ENCODE measurements around the gene MAK.
"Not testable (repeated sequence)": the region's sequence is repeated elsewhere in the genome, so short reads cannot be mapped to it uniquely, and the experiment has no call there.

MAK gene

GRCh38 chr6:10837995-10838793 lies at the start of gene MAK:
Gene MAK (minus strand): TSS chr6:10838539. CDS start chr6:10830648, 7,891 bp downstream.
- FAIRE-seq: no peak

GRCh38 chr6:10886691-10887502 lies 48.6 kb upstream of the MAK start, which contains the start of gene SYCP2L:
Gene SYCP2L (plus strand): TSS chr6:10887052. CDS start chr6:10887127, 75 bp downstream.
- no peak for FAIRE-seq

DNA sequence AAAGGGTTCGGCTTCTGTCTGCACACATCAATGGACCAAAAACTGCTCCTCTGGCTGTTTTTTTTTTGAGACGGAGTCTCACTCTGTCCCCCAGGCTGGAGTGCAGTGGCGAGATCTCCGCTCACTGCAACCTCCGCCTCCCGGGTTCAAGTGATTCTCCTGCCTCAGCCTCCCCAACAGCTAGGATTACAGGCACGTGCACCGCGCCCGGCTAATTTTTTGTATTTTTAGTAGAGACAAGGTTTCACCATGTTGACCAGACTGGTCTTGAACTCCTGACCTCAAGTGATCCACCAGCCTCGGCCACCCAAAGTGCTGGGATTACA lies 48.0 kb upstream of the MAK start:
- not testable (repeated sequence) for FAIRE-seq

GRCh38 chr6:10884245-10884972 lies 46.1 kb upstream of the MAK start:
- no peak for FAIRE-seq

DNA sequence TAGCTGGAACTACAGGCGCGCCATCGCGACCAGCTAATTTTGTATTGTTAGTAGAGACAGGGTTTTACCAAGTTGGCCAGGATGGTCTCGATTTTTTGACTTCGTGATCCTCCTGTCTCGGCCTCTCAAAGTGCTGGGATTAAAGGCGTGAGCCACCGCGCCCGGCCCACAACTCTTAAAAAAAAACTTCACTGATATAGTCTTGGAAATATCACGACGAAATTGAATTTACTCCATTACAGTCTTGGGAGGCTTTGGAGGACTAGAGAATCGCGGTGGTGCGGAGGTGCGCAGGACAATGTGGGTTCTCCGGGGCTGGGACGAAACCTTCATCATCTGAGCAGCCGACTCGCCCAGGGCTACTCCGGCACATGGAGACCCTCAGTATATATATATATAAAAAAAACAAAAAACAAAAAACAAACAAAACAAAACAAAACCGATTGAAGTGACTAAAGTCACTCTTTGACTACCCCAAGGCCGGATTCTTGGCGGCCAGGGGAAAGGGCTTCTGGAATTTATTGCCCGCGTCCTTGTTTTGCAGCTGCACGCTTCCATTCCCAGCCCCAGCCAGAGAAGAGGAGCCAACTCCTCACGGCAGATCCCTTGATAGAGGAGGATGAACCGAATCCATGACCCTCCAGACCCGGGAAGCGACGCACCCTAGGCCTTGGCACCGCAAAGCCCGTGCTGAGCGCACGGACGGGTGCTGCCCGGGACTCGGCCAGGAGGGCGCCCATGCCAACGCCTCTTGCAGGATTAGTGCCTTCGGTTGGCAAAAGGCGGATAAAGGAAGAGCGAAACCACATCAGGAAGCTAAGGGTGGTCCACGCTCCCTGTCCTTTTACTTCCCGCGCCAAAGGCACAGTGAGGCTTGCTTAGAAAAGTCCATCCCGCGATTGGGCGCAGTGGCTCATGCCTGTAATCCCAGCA lies 45.2 kb upstream of the MAK start:
- no peak for FAIRE-seq

DNA sequence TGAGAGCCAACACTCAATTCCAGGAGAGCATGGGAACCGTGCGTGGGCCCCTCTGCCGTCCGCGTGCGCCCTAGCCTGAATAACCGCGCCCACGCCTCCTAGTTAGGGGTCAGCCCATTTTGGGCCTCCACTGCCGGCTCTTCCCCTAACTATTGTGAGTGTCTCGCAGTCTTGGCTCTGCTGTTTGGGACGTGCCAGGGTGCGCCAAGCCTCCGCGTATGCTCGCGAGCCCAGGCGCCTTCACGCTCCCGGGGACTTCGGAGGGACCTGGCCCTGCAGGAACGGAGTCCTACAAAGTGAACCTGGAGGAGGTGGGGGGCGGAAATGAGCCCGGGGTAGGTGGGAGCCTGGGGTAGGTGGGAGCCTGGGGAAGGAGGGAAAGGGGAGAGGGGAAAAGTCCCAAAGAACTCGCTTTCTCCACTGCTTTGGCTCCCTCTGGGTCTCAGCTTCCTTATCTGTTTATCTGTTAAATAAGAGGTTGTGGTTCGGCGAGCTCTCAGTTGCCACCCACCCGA lies 44.4 kb upstream of the MAK start:
- FAIRE-seq: no peak

DNA sequence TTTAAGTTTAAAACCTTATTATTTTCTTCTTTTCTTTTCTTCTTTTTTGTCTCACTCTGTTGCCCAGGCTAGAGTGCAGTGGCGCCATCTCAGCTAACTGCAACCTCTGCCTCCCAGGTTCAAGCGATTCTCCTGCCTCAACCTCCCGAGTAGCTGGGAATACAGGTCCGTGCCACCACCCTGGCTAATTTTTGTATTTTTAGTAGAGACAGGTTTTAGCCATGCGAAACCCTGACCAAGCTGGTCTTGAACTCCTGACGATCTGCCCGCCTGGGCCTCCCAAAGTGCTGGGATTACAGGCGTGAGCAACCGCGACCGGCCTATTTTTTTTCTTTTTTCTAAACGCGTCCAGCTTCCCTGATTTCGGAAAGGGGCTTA lies 43.9 kb upstream of the MAK start:
- FAIRE-seq: not testable (repeated sequence)

GRCh38 chr6:10880366-10880765 lies 42.0 kb upstream of the MAK start:
- FAIRE-seq: no peak

- FAIRE-seq: no peak
These were observed 39.5 kb upstream of the MAK start for GRCh38 chr6:10877871-10878270.

- FAIRE-seq: no peak
These were observed 38.7 kb upstream of the MAK start for GRCh38 chr6:10877012-10877411.

DNA sequence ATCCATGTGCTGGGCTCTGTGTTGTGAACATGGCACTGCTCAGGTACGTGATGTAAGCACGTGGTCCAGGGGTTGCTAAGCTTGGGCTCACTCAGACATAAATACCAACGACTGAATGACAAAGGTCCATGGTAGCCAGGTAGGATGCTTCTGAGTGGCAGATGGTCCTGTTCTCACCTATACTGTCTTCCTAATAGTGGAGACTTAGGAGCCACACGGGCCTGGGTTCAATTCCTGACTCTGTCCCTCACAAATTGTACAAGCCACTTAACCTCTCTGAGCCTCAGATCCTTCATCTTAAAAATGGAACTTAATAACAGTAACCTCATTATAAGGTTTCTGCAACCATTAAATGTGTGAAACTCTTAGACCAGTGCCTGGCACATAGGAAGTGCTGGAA lies 36.7 kb upstream of the MAK start:
- no peak for FAIRE-seq

GRCh38 chr6:10874207-10874606 lies 35.9 kb upstream of the MAK start:
- FAIRE-seq: no peak

GRCh38 chr6:10873374-10873773 lies 35.0 kb upstream of the MAK start:
- FAIRE-seq: no peak

DNA sequence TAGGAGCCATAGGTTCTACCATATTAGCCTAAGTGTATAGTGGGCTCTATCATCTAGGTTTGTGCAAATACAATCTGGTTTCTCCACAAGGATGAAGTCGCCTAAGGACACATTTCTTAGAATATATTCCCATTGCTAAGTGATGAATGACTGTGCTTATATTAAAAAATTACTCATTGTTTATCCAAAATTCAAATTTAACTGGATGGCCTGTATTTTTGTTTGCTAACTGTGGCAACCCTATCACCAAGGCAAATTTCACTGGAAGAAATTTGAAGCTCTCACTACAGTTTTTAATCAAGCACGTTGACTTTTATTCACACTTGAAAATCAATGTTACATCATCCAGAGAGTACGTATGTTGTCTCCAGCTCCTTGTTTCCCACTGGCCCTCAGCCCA lies 29.6 kb upstream of the MAK start:
- no peak for FAIRE-seq

DNA sequence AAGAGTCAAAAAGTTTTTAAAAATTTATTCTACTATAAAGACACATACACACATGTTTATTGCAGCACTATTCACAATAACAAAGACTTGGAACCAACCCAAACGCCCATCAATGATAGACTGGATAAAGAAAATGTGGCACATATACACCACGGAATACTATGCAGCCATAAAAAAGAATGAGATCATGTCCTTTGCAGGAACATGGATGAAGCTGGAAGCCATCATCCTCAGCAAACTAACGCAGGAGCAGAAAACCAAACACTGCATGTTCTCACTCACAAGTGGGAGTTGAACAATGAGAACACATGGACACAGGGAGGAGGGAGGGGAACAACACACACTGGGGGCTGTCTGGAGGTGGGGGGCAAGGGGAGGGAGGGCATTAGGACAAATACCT lies 28.4 kb upstream of the MAK start:
- FAIRE-seq: not testable (repeated sequence)

GRCh38 chr6:10863031-10863430 lies 24.7 kb upstream of the MAK start:
- FAIRE-seq: not testable (repeated sequence)

DNA sequence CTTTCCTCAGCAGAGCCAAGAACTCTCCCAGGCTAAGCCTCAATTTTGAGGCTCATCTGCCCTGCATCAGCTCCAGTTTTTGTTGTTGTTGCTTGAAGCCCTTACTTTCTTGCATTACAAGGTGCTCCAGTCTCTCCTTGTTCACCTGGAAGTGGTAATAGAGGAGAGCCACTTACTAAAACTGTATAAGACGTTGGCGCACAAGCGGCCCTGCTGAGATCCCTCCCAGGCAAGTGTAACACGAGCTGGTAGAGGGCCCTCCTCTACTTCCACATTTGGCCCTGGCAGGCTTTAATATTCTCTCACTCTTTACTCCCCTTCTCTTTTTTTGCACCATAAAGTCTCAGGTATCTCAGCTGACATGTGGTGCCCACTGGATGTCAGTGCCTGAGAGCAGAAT lies 24.0 kb upstream of the MAK start:
- FAIRE-seq: no peak

- no peak for FAIRE-seq
These were observed 22.7 kb upstream of the MAK start for GRCh38 chr6:10861086-10861485.

- no peak for FAIRE-seq
These were observed 18.9 kb upstream of the MAK start for GRCh38 chr6:10857259-10857658.

DNA sequence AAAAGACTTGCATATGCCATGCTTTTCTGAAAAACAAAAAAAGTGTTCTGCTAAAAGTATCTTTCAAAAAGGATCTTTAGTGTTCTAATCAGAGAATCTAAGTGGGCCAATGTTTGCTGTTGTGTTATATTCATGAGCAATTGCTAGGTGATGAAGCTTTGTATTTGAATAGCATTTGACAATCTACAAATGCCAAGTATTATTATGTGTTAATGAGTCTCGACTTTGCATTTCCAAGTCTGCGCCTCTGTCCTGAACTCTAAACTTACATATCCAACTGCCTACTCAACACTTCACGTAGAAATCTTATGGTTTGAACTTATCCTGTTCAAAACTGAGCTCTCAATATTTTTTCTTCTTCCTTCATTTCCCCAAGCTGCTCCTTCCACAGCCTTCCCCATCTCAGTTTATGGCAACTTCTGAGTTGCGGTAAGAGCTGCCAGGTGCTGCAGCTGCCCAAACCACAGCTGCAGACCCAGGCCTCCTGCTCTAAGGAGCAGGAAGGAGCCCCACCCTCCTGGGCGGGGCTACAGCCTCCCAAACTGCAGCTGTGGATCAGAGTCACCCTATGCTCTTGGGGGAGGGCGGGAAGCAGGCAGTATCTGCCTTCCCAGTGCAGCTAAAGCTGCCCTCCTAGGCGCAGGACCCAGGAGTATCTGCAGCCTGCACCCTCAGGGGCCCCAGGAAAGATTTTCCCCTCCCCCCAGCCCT lies 16.7 kb upstream of the MAK start:
- no peak for FAIRE-seq

- not testable (repeated sequence) for FAIRE-seq
These were observed 15.5 kb upstream of the MAK start for GRCh38 chr6:10853849-10854300.
